ENCODE measurements around the gene STIP1. TPM values are rescaled to one million over a fixed set of nuclear protein-coding genes. Genes with fewer than 3 reads are reported as not detected.
A peak's percentile ranks its signal among the peaks of the same experiment; 100 is the strongest.

Gene STIP1
- total and polyA plus RNA-seq, 2 of the 8 experiments (the other 6 are each of a cell fraction or from before 2014, with no cell fraction given): 140 to 329 TPM

DNA sequence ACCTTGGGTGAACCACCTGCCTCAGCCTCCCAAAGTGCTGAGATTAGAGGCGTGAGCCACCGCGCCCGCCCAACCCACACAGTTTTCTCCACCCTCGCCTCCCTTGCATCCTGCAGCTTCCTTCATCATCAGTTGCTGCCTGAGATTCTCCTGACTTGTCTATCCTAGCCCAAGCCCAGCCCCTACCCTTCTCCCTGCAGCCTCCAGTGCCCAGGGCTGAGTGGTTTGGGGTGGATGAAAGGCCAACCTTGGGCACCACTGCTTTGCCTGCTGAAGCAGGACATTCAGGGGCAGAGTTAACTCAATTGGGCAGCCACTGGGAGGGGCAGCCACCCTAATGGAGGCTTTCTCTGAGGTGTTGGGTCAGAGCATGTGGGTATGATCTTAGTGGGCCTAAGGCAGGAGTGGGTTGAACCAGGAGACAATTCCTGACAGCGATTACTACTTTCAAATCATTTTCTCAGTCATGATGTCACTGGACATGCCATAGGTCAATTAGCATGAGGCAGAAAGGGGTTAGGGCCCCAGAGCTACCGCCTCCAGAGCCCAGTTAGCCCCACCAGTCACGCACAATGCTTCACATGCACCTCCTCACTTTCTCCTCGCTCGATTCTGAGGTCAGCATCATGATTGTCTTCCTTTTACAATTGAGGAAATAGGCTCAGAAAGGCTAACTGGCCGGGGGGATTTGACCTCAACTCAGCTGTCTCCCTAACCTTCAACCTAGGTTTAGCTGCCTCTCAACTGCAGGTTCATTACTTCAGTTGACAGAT, 53.9 kb downstream of the STIP1 start:
- H4K8ac ChIP-seq (ENCODE audit: extremely low read depth, insufficient read depth, low read length): peak overlapping the region; percentile 90
- FAIRE-seq (no peak), DNase-seq (ENCODE audit: low read depth in 1 of 2, low spot score in 2 of 2) (no peak)
- no peaks in the 10 kb centered on the region for H3K9me3 ChIP-seq (ENCODE audit: insufficient read depth in 2 of 2, low read depth in 1 of 2, low read length in 1 of 2)
- H3K23ac ChIP-seq (ENCODE audit: insufficient read length): no peak overlapping the region
- no peak overlapping the region for H2BK20ac ChIP-seq (ENCODE audit: low read length)
- no peak overlapping the region for H2BK15ac ChIP-seq (ENCODE audit: low read length)
- H3K18ac ChIP-seq (ENCODE audit: extremely low read depth, low read length): no peak overlapping the region
- H3K14ac ChIP-seq (ENCODE audit: insufficient read length): no peak overlapping the region
- ChIA-PET POLR2A (ENCODE audit: partially characterized antibody) (interaction anchor here (0.8 to 13.1 kb wide), 6 partner anchors 7 to 55 kb away, joined by 4 to 352 read pairs (median 6); partner anchors contain the start of genes FKBP2, NUDT22, PLCB3 and PPP1R14B), CTCF (ENCODE audit: partially characterized antibody) (interaction anchor here (1.6 to 4.5 kb wide), 2 partner anchors 12 to 33 kb away, joined by 4 to 26 read pairs; partner anchors contain the start of gene PLCB3)
- H3K23me2 ChIP-seq (ENCODE audit: low read depth, low read length): peaks cover 14% of the 10 kb centered on the region
- H2AFZ ChIP-seq (ENCODE audit: low read length): no peak overlapping the region
- no peak overlapping the region for H3K56ac ChIP-seq (replicated peaks; ENCODE audit: insufficient read length, low read depth, low read length)
- H2AK5ac ChIP-seq (ENCODE audit: low read depth, low read length): peak overlapping the region; percentile 26; the same call in 1 of the 2 replicates
- H3K36me3 ChIP-seq (ENCODE audit: control insufficient read depth in 2 of 4, insufficient read depth in 4 of 4, low read length in 3 of 4): peaks cover 0 to 16% (median 7%) of the 10 kb centered on the region in 4 experiments; a peak in 4 of 8 replicates
- no peaks in the 10 kb centered on the region for H3K79me1 ChIP-seq (ENCODE audit: low read depth, low read length)
- H4K20me1 ChIP-seq (replicated peaks in 1 of 2; ENCODE audit: control insufficient read depth in 1 of 2, insufficient read depth in 2 of 2, low read length in 2 of 2): peaks cover 0 to 13% of the 10 kb centered on the region in 2 experiments
- H4K91ac ChIP-seq (replicated peaks; ENCODE audit: insufficient read length, low read length): peak overlapping the region; percentile 17
- H3K4me3 ChIP-seq (ENCODE audit: extremely low read depth in 1 of 4, insufficient read depth in 2 of 4, low read depth in 3 of 4, low read length in 4 of 4): peak overlapping the region; percentile 67 to 82 (median 78); a peak in 7 of 8 replicates
- 90% methylated on average over 11 of the region's 11 CpGs; no CpG with 5 or more reads in 1 of the 2 experiments for WGBS, 2 experiments (ENCODE audit: extremely low coverage in 1 of 2, insufficient coverage in 1 of 2, insufficient read length in 1 of 2, insufficient replicate concordance in 2 of 2, low coverage in 1 of 2, low lambda C conversion rate in 2 of 2, missing lambda C conversion rate in 1 of 2)
- H2BK5ac ChIP-seq (ENCODE audit: low read depth, low read length): peak overlapping the region; percentile 88
- H4K5ac ChIP-seq (ENCODE audit: insufficient read length, low read depth, low read length): no peak overlapping the region
- peak overlapping the region; percentile 87; the same call in 1 of the 2 replicates for H3K27ac ChIP-seq (ENCODE audit: low read depth, low read length)
- peaks cover 0 to 6% of the 10 kb centered on the region in 2 experiments; a peak in 1 of 4 replicates for H3K79me2 ChIP-seq (ENCODE audit: control insufficient read depth in 1 of 2, insufficient read depth in 2 of 2, low read length in 2 of 2)
- H3K27me3 ChIP-seq (replicated peaks in 1 of 4; ENCODE audit: control insufficient read depth in 3 of 4, extremely low read depth in 1 of 4, insufficient read depth in 3 of 4, low read length in 3 of 4): peaks cover 0 to 3% (median 0%) of the 10 kb centered on the region in 4 experiments; a peak in 2 of 7 replicates
- H2BK12ac ChIP-seq (ENCODE audit: low read depth, low read length): peak overlapping the region; percentile 84; the same call in 1 of the 2 replicates
- peak overlapping the region; percentile 82 to 85 for H3K4me2 ChIP-seq (ENCODE audit: insufficient read depth in 1 of 2, low read depth in 2 of 2, low read length in 2 of 2)
- H3K4me1 ChIP-seq (replicated peaks in 1 of 4; ENCODE audit: control insufficient read depth in 3 of 4, insufficient read depth in 4 of 4, low read length in 3 of 4): peaks cover 0 to 16% (median 8%) of the 10 kb centered on the region in 4 experiments; a peak in 6 of 7 replicates
- H2BK120ac ChIP-seq (replicated peaks; ENCODE audit: low read depth, low read length): no peak overlapping the region
- H3K9ac ChIP-seq (replicated peaks in 1 of 4; ENCODE audit: extremely low read depth in 1 of 4, low read depth in 3 of 4, low read length in 3 of 4): no peak overlapping the region; a peak in 2 of 7 replicates
- H3K4ac ChIP-seq (replicated peaks; ENCODE audit: insufficient read length, low read depth, low read length): peak overlapping the region; percentile 27
- TF ChIP-seq YY1 (IDR thresholded peaks at IDR 0.05; ENCODE audit: low read depth, low read length) (no peak), RNF2 (IDR thresholded peaks at IDR 0.05; ENCODE audit: borderline replicate concordance, low read depth, low read length, missing control alignments, poor library complexity, severe bottlenecking) (no peak)

All from H1 (cell line).